IMR-90 (cell line): ENCODE data around the gene CYGB. TPM values are rescaled to one million over a fixed set of nuclear protein-coding genes. Genes with fewer than 3 reads are reported as not detected.

Experiments used
- ATAC-seq: fragments of 200-7000 bp; cut with Tn5 transposase; 2 replicates; pipeline ENCODE4 v1.9.1; 2020; ENCODE audit warnings: low read depth, mild to moderate bottlenecking, moderate library complexity
- BruUV-seq: library from RNA; stranded (reverse); fragments of 400-500 nt; replicated peaks from 2 replicates; lab custom pipeline; 2021; lab: Mats Ljungman, UMichigan
- CTCF ChIA-PET: fragments of 300-600 bp; formaldehyde crosslinking; extraction: SDS; loops from one replicate; lab custom pipeline; 2021; ENCODE audit warnings: antibody characterized with exemption; lab: Yijun Ruan, JAX
- POLR2A ChIA-PET: fragments of 300-600 bp; sonication (Branson Sonifier 250); formaldehyde crosslinking; loops from one replicate; lab custom pipeline; 2022; ENCODE audit warnings: antibody characterized with exemption; ENCODE audit not compliant: unreplicated experiment; lab: Charles Lee
- DNase-seq: peaks from one replicate; pipeline ENCODE4 v3.0.0; 2013
- H2AFZ ChIP-seq: replicated peaks from 2 replicates; pipeline ENCODE3; 2013; ENCODE audit warnings: low read length, mild to moderate bottlenecking; ENCODE audit not compliant: poor library complexity
- H2AK5ac ChIP-seq: 2 replicates; pipeline ENCODE4 v1.6.1; 2013; ENCODE audit warnings: low read depth, low read length, inconsistent platforms
- H2AK9ac ChIP-seq: replicated peaks from 2 replicates; pipeline ENCODE3; 2013; ENCODE audit warnings: mild to moderate bottlenecking, low read depth, low read length, moderate library complexity; ENCODE audit not compliant: poor library complexity
- H2BK120ac ChIP-seq: 2 replicates; pipeline ENCODE4 v1.6.1; 2013; ENCODE audit warnings: low read depth, low read length, inconsistent platforms
- H2BK15ac ChIP-seq: 3 replicates; pipeline ENCODE4 v1.6.1; 2013; ENCODE audit warnings: low read depth, low read length, inconsistent platforms
- H2BK20ac ChIP-seq: 2 replicates; pipeline ENCODE4 v1.6.1; 2013; ENCODE audit warnings: low read depth, mild to moderate bottlenecking, inconsistent platforms, low read length, moderate library complexity
- H2BK5ac ChIP-seq: 2 replicates; pipeline ENCODE4 v1.6.1; 2013; ENCODE audit warnings: mild to moderate bottlenecking, low read depth, low read length, inconsistent platforms; ENCODE audit not compliant: poor library complexity, severe bottlenecking
- H3K14ac ChIP-seq: replicated peaks from 2 replicates; pipeline ENCODE4 v1.6.1; 2013; ENCODE audit warnings: low read depth, low read length, inconsistent platforms
- H3K18ac ChIP-seq: 2 replicates; pipeline ENCODE4 v1.6.1; 2013; ENCODE audit warnings: low read depth, low read length, control low read depth
- H3K23ac ChIP-seq: 2 replicates; pipeline ENCODE4 v1.6.1; 2013; ENCODE audit warnings: low read depth, low read length, inconsistent platforms
- H3K27ac ChIP-seq: 2 replicates; pipeline ENCODE4 v1.5.1; 2013; ENCODE audit warnings: mild to moderate bottlenecking, control low read depth, low read length; ENCODE audit not compliant: insufficient read depth
- H3K27me3 ChIP-seq: 2 replicates; pipeline ENCODE4 v1.6.1; 2013; ENCODE audit warnings: low read length; ENCODE audit not compliant: control insufficient read depth, insufficient read depth
- H3K36me3 ChIP-seq: 2 replicates; pipeline ENCODE4 v1.6.1; 2013; ENCODE audit warnings: low read length, mixed read lengths; ENCODE audit not compliant: control insufficient read depth, insufficient read depth
- H3K4ac ChIP-seq: 2 replicates; pipeline ENCODE4 v1.6.1; 2013; ENCODE audit warnings: low read depth, low read length, inconsistent platforms
- H3K4me1 ChIP-seq: 2 replicates; pipeline ENCODE4 v1.6.1; 2013; ENCODE audit warnings: low read length, mixed read lengths; ENCODE audit not compliant: control insufficient read depth, insufficient read depth
- H3K4me2 ChIP-seq: 2 replicates; pipeline ENCODE4 v1.6.1; 2013; ENCODE audit warnings: low read depth, mild to moderate bottlenecking, control low read depth, low read length, moderate library complexity
- H3K4me3 ChIP-seq: 2 replicates; pipeline ENCODE4 v1.5.1; 2013; ENCODE audit warnings: low read depth, mild to moderate bottlenecking, control low read depth, low read length, moderate library complexity; ENCODE audit not compliant: insufficient read depth
- H3K56ac ChIP-seq: 2 replicates; pipeline ENCODE4 v1.6.1; 2013; ENCODE audit warnings: low read length, inconsistent platforms; ENCODE audit not compliant: insufficient read depth; ENCODE audit errors: extremely low read depth
- H3K79me1 ChIP-seq, 2 experiments: 2 replicates each; pipeline ENCODE4 v1.6.1; 2013; ENCODE audit warnings: low read length in 2 of 2, inconsistent platforms in 1 of 2, low read depth in 1 of 2
- H3K9ac ChIP-seq: 2 replicates; pipeline ENCODE4 v1.6.1; 2013; ENCODE audit warnings: low read depth, low read length, control low read depth
- H3K9me1 ChIP-seq: 2 replicates; pipeline ENCODE4 v1.6.1; 2013; ENCODE audit warnings: low read length, inconsistent platforms; ENCODE audit not compliant: insufficient read depth
- H3K9me3 ChIP-seq: 2 replicates; pipeline ENCODE4 v1.6.1; 2013; ENCODE audit warnings: low read length; ENCODE audit not compliant: control insufficient read depth, insufficient read depth
- H4K20me1 ChIP-seq: 2 replicates; pipeline ENCODE4 v1.6.1; 2013; ENCODE audit warnings: low read length, inconsistent platforms; ENCODE audit not compliant: insufficient read depth
- H4K5ac ChIP-seq: 2 replicates; pipeline ENCODE4 v1.6.1; 2013; ENCODE audit warnings: mild to moderate bottlenecking, low read depth, low read length, control low read depth
- H4K8ac ChIP-seq, 2 experiments: 2 replicates each; pipeline ENCODE4 v1.6.1; 2013; ENCODE audit warnings: low read depth in 2 of 2, low read length in 2 of 2, control low read depth in 1 of 2, inconsistent platforms in 1 of 2
- H4K91ac ChIP-seq: 2 replicates; pipeline ENCODE4 v1.6.1; 2013; ENCODE audit warnings: low read depth, low read length, inconsistent platforms; ENCODE audit not compliant: insufficient read depth
- CEBPB ChIP-seq: IDR thresholded peaks from 2 replicates; pipeline ENCODE4 v1.6.1; 2012; ENCODE audit warnings: low read depth, low read length, improper control_type of control experiment
- FOS ChIP-seq: fragments of 150-350 bp; IDR thresholded peaks from 2 replicates; pipeline ENCODE4 v1.6.1; 2016; ENCODE audit warnings: low read depth, low read length
- MAFK ChIP-seq: IDR thresholded peaks from 2 replicates; pipeline ENCODE4 v1.6.1; 2012; ENCODE audit warnings: low read depth, low read length, improper control_type of control experiment
- MAZ ChIP-seq: IDR thresholded peaks from 2 replicates; pipeline ENCODE4 v1.6.1; 2012; ENCODE audit warnings: low read depth, mild to moderate bottlenecking, low read length, improper control_type of control experiment, moderate library complexity, borderline replicate concordance
- MXI1 ChIP-seq: IDR thresholded peaks from 2 replicates; pipeline ENCODE4 v1.6.1; 2012; ENCODE audit warnings: low read depth, mild to moderate bottlenecking, low read length, moderate library complexity, borderline replicate concordance
- NFE2L2 ChIP-seq: fragments of 150-350 bp; IDR thresholded peaks from 2 replicates; pipeline ENCODE4 v1.6.1; 2016; ENCODE audit warnings: low read depth, mild to moderate bottlenecking, low read length
- POLR2A ChIP-seq: IDR thresholded peaks from 2 replicates; pipeline ENCODE4 v1.6.1; 2012; ENCODE audit warnings: mild to moderate bottlenecking, low read depth, low read length
- RCOR1 ChIP-seq: IDR thresholded peaks from 2 replicates; pipeline ENCODE4 v1.6.1; 2012; ENCODE audit warnings: mild to moderate bottlenecking, low read length, improper control_type of control experiment; ENCODE audit not compliant: insufficient replicate concordance
- USF2 ChIP-seq: fragments of 150-350 bp; IDR thresholded peaks from 2 replicates; pipeline ENCODE4 v1.6.1; 2017; ENCODE audit warnings: mild to moderate bottlenecking, antibody characterized with exemption, low read length, low read depth
- WGBS, 2 experiments: methylation state at CpG; one replicate each; pipeline versions ENCODE4 v1.1.5 to v1.1.7; 2013; ENCODE audit warnings: missing lambda C conversion rate in 2 of 2; ENCODE audit not compliant: insufficient read length in 1 of 2; ENCODE audit errors: extremely low coverage in 2 of 2; 5-methylcytosine and 5-hydroxymethylcytosine counted together
- dilution Hi-C: fragments of 300-500 bp; cut with HindIII; formaldehyde crosslinking; loops from one replicate; pipeline ENCODE4 v1.14.3; 2018; ENCODE audit warnings: low sequenced_read_pairs; ENCODE audit not compliant: unreplicated experiment
- in situ Hi-C: fragments of 300-500 bp; cut with MboI; formaldehyde crosslinking; loops from 3 replicates; pipeline ENCODE4 v1.14.3; 2019; ENCODE audit warnings: low sequenced_read_pairs, inconsistent platforms, mixed read lengths
- intact Hi-C: fragments of 100-400 bp; cut with micrococcal nuclease; formaldehyde crosslinking; loops from 2 replicates; pipeline ENCODE4 v1.10.0; 2022
- polyA plus RNA-seq, 3 experiments: library from polyadenylated mRNA; depleted of rRNA; stranded (reverse); fragments of >200 nt; gene quantifications; 2 replicates each; pipeline ENCODE4 v1.2.3, GENCODE V29; 2012; ENCODE audit warnings: low replicate concordance in 1 of 3
- total RNA-seq: library from RNA; depleted of rRNA; stranded (reverse); fragments of >200 nt; gene quantifications from 2 replicates; pipeline ENCODE4 v1.2.3, GENCODE V29; 2012

Gene CYGB
- total and polyA plus RNA-seq, 2 of the 4 experiments (the other 2 are of a cell fraction), result 1.3 to 2.9 TPM

- no peak for ATAC-seq
- H3K79me1 ChIP-seq, result no peaks in the 10 kb centered on the region
- no peak for DNase-seq
- H2AK5ac ChIP-seq, result no peak overlapping the region
- peaks cover 2% of the 10 kb centered on the region; the same call in 1 of the 2 replicates for H3K9me1 ChIP-seq
- no peak overlapping the region for H2BK120ac ChIP-seq
- no peak overlapping the region for H3K56ac ChIP-seq
- no peak overlapping the region for H4K5ac ChIP-seq
- no peak overlapping the region for H4K91ac ChIP-seq
- H3K4ac ChIP-seq, result no peak overlapping the region
- in situ Hi-C loops, result no loop called here
- H2BK15ac ChIP-seq, result no peak overlapping the region
- H3K27me3 ChIP-seq, result no peaks in the 10 kb centered on the region
- H3K27ac ChIP-seq, result no peak overlapping the region
- H3K14ac ChIP-seq, result no peak overlapping the region
- no peaks in the 10 kb centered on the region for H3K36me3 ChIP-seq
- no TSS peak for BruUV-seq
- H3K4me2 ChIP-seq, result no peak overlapping the region
- ChIA-PET POLR2A (no interaction called here), CTCF (no interaction called here)
- no peak overlapping the region for H3K23ac ChIP-seq
- no peaks in the 10 kb centered on the region for H3K9me3 ChIP-seq
- WGBS, 2 experiments, result no CpG with 5 or more reads among the region's 14 CpGs
- H4K20me1 ChIP-seq, result no peaks in the 10 kb centered on the region
- no peak overlapping the region for H3K4me3 ChIP-seq
- H2BK5ac ChIP-seq, result no peak overlapping the region
- H3K18ac ChIP-seq, result no peak overlapping the region
- intact Hi-C loops, result no loop called here
- H3K4me1 ChIP-seq, result peaks cover 4% of the 10 kb centered on the region
- H4K8ac ChIP-seq, result no peak overlapping the region
- H3K9ac ChIP-seq, result no peak overlapping the region
- no peak overlapping the region for H2AK9ac ChIP-seq
- dilution Hi-C loops, result no loop called here
- no peak overlapping the region for H2AFZ ChIP-seq
- TF ChIP-seq MAFK, result no peak
- no peak for TF ChIP-seq MXI1
- no peak for TF ChIP-seq NFE2L2
- TF ChIP-seq MAZ, result no peak
- TF ChIP-seq POLR2A, result no peak
- no peak for TF ChIP-seq CEBPB
- TF ChIP-seq USF2, result no peak
- no peak for TF ChIP-seq RCOR1
- no peak for TF ChIP-seq FOS
- H2BK20ac ChIP-seq, result no peak overlapping the region
Observed at GRCh38 chr17:76479515-76480060, 57.9 kb downstream of the CYGB start.
